ENCODE data around the gene ZFP36L1.

Gene ZFP36L1

GRCh38 chr14:68741839-68742470 lies 50.9 kb downstream of the ZFP36L1 start:
- H3K27ac Mint-ChIP-seq = no peak overlapping the region
- H3K4me1 Mint-ChIP-seq (ENCODE audit: low read depth) = peaks cover 1% of the 10 kb centered on the region
- peaks cover 6% of the 10 kb centered on the region for H3K36me3 Mint-ChIP-seq (ENCODE audit: low read depth)
- no peak overlapping the region for H3K4me3 Mint-ChIP-seq
- peaks cover 13% of the 10 kb centered on the region for H3K9me3 Mint-ChIP-seq
- peaks cover 9% of the 10 kb centered on the region for H3K27me3 Mint-ChIP-seq (ENCODE audit: low read depth)

GRCh38 chr14:68741477-68741791 lies 51.4 kb downstream of the ZFP36L1 start:
- Mint-ChIP-seq H3K4me1 (ENCODE audit: low read depth) (peaks cover 1% of the 10 kb centered on the region), H3K9me3 (peaks cover 13% of the 10 kb centered on the region), H3K36me3 (ENCODE audit: low read depth) (peaks cover 6% of the 10 kb centered on the region), H3K27ac (no peak overlapping the region), H3K27me3 (ENCODE audit: low read depth) (peaks cover 9% of the 10 kb centered on the region), H3K4me3 (no peak overlapping the region)

- H3K27me3 Mint-ChIP-seq (ENCODE audit: low read depth) = peaks cover 9% of the 10 kb centered on the region
- peaks cover 6% of the 10 kb centered on the region for H3K4me1 Mint-ChIP-seq (ENCODE audit: low read depth)
- H3K9me3 Mint-ChIP-seq = peaks cover 13% of the 10 kb centered on the region
- H3K36me3 Mint-ChIP-seq (ENCODE audit: low read depth) = peaks cover 6% of the 10 kb centered on the region
- no peak overlapping the region for H3K27ac Mint-ChIP-seq
- H3K4me3 Mint-ChIP-seq = no peak overlapping the region
Measured at GRCh38 chr14:68740788-68741476, 51.9 kb downstream of the ZFP36L1 start.

- H3K27ac Mint-ChIP-seq = no peak overlapping the region
Measured at GRCh38 chr14:68739701-68740100, 53.2 kb downstream of the ZFP36L1 start.

GRCh38 chr14:68738559-68738958 lies 54.3 kb downstream of the ZFP36L1 start:
- Mint-ChIP-seq H3K4me3 (no peak overlapping the region), H3K9me3 (peaks cover 13% of the 10 kb centered on the region), H3K27ac (no peak overlapping the region), H3K36me3 (ENCODE audit: low read depth) (peaks cover 9% of the 10 kb centered on the region), H3K27me3 (ENCODE audit: low read depth) (no peaks in the 10 kb centered on the region), H3K4me1 (ENCODE audit: low read depth) (peaks cover 18% of the 10 kb centered on the region)

More at GRCh38 chr14:68739701-68740100, 53.2 kb downstream of the ZFP36L1 start:
- no peak overlapping the region for H3K4me3 Mint-ChIP-seq
- H3K36me3 Mint-ChIP-seq (ENCODE audit: low read depth) = peaks cover 6% of the 10 kb centered on the region
- peaks cover 5% of the 10 kb centered on the region for H3K27me3 Mint-ChIP-seq (ENCODE audit: low read depth)
- peaks cover 8% of the 10 kb centered on the region for H3K4me1 Mint-ChIP-seq (ENCODE audit: low read depth)
- peaks cover 13% of the 10 kb centered on the region for H3K9me3 Mint-ChIP-seq
